SW480 (cell line): ENCODE measurements around the gene MEF2B.
"Not testable (repeated sequence)": the region's sequence is repeated elsewhere in the genome, so short reads cannot be mapped to it uniquely, and the experiment has no call there.

ENCODE experiments used
- DNase-seq: peaks from one replicate; pipeline ENCODE4 v3.0.0-alpha.2; 2016; ENCODE audit warnings: low spot score

MEF2B gene

DNA sequence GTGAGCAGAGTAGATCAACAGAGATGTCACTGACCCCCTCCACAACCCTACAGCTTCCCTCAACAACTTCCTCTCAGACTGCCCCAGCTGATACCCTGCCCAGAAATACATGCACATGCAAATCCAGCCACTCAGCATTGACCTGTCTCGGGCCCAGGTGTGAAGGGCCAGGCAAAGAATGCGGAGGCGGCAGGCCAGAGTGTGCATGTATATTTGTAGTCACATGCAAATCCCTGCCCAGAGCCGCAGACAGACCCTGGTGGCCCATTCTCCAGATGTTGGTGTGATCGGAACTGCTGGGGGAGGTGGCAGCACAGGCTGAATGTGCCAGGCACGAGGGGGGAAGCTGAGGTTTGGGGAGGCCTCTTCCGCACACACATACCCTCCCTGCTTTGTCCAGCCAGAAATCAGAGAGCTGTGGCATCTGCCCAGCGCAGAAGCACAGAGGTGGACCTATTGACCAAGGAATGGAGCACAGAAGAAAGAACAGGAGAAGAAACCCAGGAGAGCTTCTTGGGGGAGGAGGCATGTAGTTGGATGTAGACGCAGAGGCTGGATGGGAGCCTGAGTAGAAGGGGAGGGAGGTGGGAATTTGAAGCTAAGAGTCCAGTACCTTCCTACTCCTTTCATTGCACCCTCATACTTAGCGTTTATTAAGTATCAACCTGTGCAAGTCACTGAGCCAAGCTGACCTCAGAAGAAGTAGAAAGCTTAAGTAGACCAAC lies 14.4 kb downstream of the MEF2B start:
- DNase-seq = no peak

DNA sequence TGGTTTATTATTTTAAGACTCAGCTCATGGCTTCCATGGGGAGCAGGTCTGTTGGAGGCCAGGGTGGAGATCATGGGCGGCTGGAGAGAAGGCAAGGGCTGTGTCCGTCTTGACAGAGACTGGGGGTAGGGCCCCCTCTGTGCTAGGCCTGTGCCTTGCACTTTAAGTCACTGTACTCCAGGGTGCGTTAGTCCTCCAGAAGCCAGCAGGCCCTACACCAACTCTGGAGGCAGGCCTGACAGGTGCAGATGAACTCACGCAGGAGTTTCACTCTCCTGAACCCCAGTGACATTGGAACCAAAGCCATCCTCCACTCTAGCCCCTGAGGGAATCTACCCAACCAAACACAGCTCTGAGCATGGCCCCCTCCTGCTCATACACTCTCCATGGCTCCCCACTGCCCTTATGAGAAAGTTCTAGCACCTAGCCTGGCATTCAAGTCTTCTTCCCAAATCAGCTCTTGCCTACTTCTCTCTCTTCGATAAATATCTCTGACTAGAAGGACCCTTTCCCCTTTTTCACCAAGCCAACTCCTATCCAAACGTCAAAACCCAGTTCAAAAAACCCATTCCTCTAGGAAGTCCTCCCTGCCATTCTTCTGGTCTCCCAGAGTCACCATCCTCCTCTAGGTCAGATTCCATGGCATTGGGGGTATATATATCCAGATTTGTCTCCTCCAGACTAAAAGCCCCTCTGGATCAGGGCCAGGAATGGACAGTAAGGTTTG lies 15.1 kb downstream of the MEF2B start:
- no peak for DNase-seq

DNA sequence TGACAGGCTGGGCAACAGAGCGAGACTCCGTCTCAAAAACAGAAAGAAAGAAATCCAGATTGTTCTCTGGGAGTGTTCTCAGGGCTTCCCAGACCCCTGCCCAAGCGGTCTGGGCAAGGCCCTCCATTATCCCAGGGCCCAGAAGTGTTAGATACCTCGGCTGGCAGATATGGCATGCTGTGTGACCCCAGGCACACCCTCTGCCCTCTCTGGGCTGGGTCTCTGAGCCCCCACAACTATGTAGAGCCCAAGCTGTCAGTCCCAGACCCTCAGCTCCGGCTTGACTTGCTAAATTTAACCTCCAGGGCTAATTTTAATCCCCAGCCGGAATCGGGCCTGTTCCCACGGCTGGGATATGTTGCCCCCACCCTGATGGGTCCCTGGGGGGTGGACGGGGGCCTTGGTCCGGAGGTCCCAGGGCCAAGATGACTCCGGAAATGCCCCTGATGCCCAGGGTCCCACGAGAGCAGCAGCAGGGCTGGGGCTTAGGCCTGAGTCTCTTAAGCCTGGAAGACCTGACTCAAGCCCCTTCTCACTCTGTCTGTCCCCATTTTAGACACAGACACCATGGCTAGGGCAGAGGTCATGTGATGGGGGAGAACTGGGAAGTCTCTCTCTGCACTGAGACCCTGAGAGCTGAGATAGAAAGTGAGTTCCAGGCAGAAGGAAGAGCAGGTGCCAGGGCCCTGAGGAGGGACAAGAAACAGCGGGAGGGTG lies 17.2 kb downstream of the MEF2B start:
- DNase-seq = no peak

DNA sequence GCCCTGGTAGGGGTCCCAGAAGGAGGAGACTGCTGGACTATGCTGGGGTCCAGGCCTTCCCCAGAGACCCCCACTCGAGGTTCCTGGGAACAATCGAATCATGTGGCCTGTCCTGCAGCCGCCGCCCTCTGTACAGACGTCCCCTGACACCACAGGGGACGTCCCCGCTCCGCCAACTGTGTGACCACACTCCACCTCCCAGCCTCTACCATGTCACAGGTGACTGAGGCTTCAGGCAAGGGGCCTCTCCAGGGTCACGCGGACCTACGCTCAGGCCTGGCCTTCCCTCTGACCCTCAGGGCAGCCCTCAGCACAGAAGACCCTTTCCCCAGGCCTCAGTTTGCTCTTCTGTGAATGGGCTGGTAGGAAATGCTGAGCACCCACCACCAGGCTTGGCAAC lies 18.6 kb downstream of the MEF2B start:
- DNase-seq = no peak

DNA sequence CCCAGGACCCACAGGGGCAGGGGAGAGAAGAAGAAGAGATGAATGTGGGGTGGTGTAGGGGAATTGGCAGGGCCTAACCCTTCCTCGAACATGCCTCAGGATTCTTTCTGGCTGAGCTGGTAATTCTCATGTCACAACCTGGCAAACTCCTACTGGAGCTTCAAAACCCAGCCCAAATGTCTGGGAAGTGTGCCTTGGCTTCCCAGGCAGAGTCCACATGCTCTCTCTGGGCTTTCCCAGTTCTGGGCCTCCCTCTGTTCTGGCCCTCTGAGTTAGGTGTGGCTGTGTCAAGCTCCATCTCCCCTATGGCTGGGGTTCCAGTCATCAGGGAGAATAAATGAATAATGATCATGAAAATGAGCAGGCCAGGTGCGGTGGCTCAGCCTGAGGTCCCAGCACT lies 20.6 kb downstream of the MEF2B start:
- DNase-seq = no peak

DNA sequence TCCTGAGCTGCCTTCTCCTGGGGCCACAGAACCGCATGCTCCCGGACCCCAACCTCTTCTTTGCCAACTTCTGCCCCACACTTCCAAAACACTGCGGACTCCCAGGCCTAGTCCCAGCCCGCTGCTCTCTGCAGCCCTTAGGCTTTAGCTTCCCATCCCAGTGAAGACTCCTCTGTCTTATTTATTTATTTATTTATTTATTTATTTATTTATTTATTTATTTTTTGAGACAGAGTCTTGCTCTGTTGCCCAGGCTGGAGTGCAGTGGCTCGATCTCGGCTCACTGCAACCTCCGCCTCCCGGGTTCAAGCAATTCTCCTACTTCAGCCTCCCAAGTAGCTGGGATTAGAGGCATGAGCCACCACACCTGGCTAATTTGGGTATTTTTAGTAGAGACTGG lies 21.6 kb downstream of the MEF2B start:
- not testable (repeated sequence) for DNase-seq

DNA sequence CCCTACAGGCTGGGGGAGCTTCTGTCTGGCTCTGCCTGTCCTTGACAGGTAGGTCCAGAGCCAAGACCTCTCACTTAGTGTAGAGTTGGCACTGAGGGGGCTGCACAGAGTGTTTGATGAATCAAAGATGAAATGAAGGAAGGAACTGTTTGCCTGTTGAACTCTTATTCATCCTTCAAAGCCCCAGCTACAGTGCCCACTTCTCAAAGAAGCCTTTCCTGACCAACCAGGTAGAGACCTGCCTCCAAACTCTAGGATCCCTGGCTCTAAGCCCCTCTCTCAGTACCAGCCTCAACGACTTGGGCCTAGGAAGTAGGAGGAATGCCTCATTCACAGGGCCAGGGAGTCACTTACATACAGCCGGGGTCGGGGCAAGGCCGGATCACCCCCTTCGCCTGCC lies 22.7 kb downstream of the MEF2B start:
- no peak for DNase-seq

DNA sequence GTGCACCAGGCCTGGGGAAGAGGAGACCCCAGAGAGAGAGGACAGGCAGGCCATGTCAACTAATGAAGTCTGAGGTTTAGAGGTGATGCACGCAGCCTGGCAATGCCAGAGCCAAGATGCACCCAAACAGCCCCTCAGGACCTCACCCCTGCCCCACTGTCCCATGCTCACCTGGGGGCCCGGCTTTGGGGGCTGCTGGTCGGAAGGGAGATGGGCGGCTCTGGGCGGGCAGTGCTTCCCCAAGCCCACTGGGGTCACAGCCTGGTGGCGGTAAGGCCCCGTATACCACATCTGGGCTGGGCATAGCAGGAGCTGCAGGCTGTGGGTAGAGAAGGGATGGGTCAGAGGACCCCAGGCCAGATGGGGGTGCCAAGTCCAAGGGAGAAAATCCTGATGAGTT lies 23.2 kb downstream of the MEF2B start:
- no peak for DNase-seq

DNA sequence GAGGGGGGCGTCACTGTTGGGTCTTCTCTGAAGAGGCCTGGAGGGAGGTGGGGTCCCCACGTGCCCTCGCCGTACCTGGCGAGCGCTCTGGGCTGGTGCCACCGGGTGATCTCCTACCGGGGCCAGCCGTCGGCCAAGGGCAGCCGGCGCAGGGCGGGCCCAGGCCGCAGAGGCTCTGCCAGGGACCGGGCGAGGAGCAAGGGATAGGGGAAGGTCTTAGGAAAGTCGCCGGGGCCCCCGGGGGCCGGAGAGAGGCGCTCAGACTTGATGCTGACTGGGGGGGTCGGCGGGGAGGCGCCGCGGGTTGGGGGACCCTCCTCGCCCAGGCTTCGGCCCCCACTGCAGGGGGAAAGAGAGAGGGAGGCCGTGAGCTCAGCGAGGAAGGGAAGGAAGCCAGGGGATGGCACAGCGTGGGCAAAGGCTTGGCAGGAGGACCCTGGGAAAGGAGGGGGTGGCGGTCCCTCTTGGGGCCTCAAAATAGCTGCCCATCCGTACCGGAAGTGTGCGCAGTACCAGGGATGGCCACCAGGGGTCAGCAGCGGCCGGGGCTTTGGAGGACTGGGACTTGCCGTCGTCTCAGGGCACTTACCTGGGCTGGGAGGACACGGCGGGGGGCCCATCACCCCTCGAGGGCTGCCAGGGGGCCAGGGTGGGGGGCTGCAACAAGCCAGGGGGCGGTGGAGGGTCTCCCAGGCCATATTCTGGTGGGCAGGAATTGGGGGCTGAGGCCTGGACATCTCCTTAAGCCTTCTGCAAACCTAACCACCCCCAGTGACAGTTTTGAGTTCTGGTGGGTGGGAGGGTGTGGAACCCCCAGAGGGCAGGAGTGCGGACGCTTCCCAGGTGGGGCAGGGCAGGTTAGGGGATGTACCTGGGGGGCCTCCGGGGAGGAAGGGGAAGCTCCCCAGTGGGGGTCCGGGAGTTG lies 24.1 kb downstream of the MEF2B start:
- DNase-seq = peak; percentile 48

DNA sequence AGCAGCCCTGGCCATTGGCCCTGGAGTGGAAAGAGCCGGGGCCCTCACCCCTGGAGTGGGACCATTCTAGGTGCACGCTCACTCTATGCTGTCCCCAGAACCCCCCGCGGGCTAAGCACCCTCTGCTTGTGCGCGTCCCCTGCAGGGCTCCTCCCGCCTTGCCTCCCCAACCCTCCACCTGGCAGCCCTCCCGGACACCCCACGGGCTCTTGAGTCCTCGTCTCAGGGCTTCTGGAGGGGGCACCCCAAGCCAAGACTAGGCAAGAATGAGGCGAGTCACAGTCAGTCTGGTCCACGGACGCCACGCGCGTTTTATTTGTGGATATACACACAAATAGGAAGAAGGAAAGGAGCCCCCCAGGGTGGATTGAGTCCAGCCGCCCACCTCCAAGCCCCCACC lies 24.8 kb downstream of the MEF2B start:
- no peak for DNase-seq

DNA sequence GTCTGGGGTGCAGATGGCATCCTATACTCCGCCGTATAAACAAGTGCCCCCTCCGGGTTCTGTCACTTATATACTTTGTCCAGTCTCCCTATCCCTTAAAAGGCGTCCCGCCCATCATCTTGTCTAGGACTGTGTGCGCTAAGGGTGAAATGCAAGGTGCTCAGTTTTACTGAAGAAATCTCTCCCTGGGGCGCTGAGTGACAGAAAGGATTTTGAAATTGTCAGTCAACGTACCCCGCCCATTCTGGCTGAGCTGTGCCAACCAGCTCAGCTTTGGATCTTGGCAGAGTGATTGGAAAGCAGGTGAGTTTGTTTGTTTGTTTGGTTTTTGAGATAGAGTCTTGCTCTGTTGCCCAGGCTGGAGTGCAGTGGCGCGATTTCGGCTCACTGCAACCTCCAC lies 27.7 kb downstream of the MEF2B start:
- DNase-seq = no peak

DNA sequence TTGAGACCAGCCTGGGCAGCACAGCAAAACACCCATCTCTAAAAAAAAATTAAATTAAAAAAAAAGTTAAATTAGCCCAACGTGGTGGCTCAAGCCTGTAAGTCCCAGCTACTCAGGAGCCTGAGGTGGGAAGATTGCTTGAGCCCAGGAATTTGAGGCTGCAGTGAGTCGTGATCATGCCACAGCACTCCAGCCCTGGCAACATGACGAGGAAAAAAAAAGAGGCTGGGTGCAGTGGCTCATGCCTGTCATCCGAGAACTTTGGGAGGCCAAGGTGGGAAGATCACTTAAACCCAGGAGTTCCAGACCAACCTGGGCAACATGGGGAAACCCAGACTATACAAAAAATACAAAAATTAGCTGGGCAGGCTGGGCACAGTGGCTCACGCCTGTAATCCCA lies 29.6 kb downstream of the MEF2B start:
- DNase-seq = no peak

DNA sequence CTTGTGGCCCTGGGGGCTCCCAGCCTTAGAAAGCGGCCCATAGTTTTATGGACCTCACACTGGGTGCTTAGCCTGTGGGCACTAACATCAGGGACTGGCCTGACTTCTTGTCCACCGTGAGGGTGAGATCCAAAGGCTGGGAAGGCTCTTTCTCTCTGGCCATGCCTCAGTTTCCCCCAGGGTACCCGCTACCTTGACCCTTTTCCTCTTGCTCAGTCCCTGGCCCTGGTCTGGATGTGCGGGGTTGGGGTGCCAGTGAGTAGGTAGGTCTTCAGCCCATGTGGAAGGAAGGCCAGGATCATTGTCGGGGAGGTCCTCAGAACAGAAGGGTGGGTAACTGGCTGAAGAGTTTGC lies 30.2 kb downstream of the MEF2B start:
- DNase-seq = no peak

DNA sequence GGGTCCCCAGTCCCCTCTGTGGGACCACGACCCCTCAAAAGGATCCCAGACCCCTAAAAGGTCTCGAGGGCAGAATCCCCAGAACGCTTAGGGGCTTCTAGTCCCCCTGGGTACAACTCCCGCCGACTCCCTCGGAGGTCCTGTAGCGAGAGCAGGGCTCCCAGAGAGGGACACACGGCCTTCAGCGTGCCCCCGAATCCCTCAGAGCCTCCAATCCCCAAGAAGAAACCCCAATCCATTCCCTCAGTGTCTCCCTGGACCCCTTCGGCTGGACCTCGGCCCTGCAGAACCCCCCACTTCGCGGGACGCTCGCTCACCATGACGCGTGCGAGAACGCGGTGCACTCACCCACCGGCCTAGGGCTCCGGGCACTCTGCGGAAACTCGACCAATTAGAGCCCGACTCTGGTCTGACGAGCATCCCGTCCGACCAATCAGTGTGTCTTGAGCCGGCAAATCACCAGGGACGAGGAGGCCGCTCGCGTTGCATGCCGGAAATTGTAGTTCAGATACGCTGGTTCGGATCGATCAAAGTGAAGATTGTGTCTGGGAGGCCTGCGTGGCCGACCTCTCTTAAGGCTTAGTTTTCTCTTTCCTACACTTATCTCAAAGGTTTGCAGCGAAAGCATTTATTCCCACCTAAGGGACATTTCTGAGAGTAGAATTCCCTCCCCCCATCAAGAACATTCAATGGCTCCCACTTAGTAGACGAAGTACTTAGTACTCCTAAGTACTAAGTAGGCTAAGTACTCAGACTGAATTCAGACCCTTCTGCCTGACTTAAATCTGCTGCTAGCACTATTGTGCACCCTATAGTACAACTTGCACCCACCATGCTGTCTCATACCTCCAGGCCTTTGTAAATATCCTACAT lies 31.7 kb downstream of the MEF2B start, which contains the start of gene TMEM161A:
TSS of gene TMEM161A (minus strand) at position 370 of the 873 bp plus-strand sequence. CDS start at position 320, 50 bp downstream.
- DNase-seq = peak; percentile 97

DNA sequence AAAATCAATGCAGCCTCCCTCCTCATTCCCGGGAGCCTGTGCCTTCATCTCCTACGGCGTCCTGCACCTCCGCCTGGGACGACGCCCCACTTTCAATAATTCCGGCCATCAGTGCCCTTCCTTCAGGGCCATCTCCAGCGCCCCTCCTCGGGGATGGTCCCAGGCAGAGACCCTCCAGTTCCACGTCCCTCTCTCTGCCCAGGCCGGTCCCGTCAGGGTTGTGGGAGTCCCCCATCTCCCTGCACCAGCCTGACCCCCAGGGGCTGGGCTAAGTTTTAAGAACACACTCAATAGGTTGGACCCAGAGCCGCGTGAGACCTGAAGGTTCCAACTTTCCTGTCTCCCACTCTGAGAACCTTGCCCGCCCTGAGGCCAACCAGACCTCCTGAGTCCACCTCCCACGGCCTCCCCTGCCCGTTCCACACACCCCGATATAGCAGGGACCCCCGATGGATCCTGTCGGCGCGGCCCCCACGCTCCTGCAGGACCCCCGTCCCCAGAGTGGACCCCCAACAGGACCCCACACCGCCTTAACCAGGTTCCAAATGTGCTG lies 32.4 kb downstream of the MEF2B start:
- DNase-seq = no peak

DNA sequence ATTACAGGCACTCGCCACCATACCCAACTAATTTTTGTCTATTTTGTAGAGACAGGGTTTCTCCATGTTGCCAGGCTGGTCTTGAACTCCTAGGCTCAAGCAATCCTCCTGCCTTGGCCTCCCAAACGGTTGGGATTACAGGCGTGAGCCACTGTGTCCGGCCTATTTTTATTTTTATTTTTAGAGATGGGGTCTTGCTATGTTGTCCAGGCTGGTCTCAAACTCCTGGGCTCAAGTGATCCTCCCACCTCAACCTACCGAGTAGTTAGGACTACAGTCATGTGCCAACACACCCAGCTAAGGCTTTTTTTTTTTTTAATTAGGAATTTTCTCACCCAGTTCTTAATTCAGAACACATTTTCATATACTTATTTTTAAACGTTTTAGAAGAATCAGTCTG lies 34.4 kb downstream of the MEF2B start:
- not testable (repeated sequence) for DNase-seq

DNA sequence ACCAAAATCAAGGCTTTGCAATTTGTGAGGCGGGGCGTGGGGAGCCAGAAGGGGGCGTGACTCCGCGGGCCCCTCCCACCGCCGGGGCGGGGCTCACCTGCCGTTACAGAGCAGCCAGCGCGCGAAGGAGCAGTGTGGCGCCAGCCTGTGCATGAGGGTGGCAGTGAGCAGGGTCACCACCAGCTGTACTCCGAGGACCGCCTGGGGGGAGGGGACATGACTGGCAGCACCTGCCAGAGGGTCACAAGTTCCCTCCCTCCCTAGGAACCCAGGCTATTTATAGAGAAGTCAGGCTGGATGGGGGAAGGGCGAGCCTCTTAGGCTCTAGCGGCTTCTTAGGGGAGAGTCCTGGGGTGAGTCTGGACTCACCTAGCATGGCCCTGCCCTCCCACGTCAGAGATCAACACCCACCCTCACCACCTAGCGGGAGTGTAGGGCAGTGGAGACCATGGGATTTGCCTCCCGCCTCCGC lies 35.3 kb downstream of the MEF2B start:
- DNase-seq = no peak

DNA sequence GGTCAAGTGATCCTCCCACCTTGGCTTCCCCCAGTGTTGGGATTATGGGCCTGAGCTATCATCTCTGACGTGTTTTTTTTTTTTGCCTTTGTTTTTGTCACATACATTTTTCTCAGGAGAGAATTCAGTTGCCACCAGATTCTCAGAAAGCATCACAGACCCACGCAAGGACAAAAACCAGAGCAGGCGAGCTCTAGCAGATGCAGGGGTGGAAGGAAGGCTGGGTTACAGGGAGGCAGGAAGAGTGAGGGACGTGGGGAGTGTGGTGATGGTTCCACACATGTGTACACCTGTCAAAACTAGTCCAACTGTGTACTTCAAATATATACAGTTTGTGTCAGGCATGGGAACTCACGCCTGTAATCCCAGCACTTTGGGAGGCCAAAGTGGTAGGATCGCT lies 36.1 kb downstream of the MEF2B start:
- no peak for DNase-seq

DNA sequence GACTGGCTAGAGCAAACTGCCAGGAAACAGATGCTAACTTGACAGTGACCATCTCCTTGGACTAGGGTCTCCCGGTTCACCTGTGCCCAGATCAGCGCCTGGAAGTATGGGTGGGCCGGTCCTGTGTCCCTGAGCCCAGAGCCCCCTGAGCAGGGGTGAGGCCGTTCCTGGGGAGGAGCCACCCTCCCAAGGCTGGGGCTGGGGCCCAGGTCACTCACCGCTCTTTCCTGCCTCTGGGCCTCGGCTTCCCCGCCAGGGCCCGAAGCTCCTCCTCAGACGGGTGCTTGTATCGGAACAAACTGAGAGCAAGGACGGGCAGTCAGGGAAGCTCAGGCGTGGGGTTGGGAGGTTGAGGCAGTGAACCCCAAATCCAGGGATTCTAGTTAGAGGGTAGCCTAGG lies 37.2 kb downstream of the MEF2B start:
- no peak for DNase-seq

DNA sequence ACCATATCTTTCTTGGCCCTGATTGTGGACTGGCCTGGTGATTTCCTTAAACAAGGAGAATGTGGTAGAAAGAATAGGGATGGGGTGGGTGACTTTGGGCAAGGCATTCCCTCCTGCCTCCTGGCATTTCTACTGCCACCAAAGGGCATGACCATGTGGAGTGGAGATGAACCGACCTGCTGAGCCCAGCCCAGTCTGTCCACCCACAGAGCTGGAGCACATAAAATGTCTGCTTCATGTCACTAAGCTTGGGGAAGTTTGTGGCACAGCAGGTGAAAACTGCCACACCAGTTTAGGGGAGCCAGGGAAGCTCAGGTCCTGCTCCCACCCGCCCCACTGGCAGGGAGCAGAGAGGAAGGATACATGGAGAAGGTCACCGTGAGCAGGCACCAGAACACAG lies 38.1 kb downstream of the MEF2B start:
- DNase-seq = no peak

DNA sequence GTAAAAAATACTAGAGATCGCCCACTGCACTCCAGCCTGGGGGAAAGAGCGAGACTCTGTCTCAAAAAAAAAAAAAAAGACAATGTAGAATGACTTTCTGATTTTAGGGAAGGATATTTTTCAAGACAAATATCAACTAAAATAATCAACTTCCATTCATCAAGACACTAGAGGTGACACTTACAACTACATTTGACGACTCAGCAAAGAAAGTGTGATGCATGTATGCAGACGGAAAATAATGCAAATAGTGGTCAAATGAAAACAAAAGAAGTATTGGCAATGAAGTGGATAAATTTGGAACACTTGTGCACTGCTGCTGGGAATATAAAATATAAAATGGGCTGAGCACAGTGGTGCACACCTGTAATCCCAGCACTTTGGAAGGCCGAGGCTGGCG lies 44.0 kb downstream of the MEF2B start:
- no peak for DNase-seq
